ENCODE results near the gene TRABD2B.

GRCh38 chr1:47751996-47752451 is 245.2 kb downstream of the TRABD2B start:
- no peak for TF ChIP-seq CTCF (conservative IDR thresholded peaks at IDR 0.05 in 1 of 2, IDR thresholded peaks at IDR 0.05 in 1 of 2; ENCODE audit: low read depth in 1 of 2, low read length in 2 of 2)
- TF ChIP-seq EZH2 (IDR thresholded peaks at IDR 0.05; ENCODE audit: low read length, missing control alignments) = no peak
